Sigmoid colon (tissue), 7 donors: ENCODE measurements around the gene ARL5A. TPM values are rescaled to one million over a fixed set of nuclear protein-coding genes. Genes with fewer than 3 reads are reported as not detected.

Experiments used
- DNase-seq: peaks from one replicate; pipeline ENCODE4 v3.0.0-alpha.2; 2019
- H3K27ac ChIP-seq, 4 donors: fragments of 200-600 bp; sonication (generic); one replicate each; pipeline ENCODE4 v1.5.1; 2016 to 2019; ENCODE audit warnings: mild to moderate bottlenecking in 1 of 4
- H3K27me3 ChIP-seq, 3 donors: fragments of 200-600 bp; sonication (generic); one replicate each; pipeline ENCODE4 v1.5.1; 2019; ENCODE audit warnings: mild to moderate bottlenecking in 1 of 3
- H3K36me3 ChIP-seq, 4 donors: fragments of 200-600 bp; sonication (generic); one replicate each; pipeline ENCODE4 v1.5.1; 2016 to 2019
- H3K4me1 ChIP-seq, 4 donors: fragments of 200-600 bp; sonication (generic); one replicate each; pipeline ENCODE4 v1.5.1; 2017 to 2019
- H3K4me3 ChIP-seq, 4 donors: fragments of 200-600 bp; sonication (generic); one replicate each; pipeline ENCODE4 v1.5.1; 2017 to 2019; ENCODE audit warnings: mild to moderate bottlenecking in 2 of 4, moderate library complexity in 1 of 4
- H3K9me3 ChIP-seq, 4 donors: fragments of 200-600 bp in 3 of 4; sonication (generic) in 3 of 4; one replicate each; pipeline versions ENCODE4 v1.5.1 to v1.6.1; 2013 to 2019
- EP300 ChIP-seq, 4 donors: sonication (generic); formaldehyde crosslinking; IDR thresholded peaks; one replicate each; pipeline ENCODE4 v1.6.1; 2017; ENCODE audit warnings: antibody characterized with exemption in 4 of 4
- POLR2A ChIP-seq, 2 donors: fragments of 450-650 bp; IDR thresholded peaks; one replicate each; pipeline ENCODE4 v1.6.1; 2016; ENCODE audit warnings: antibody characterized with exemption in 2 of 2, mild to moderate bottlenecking in 2 of 2, moderate library complexity in 2 of 2
- POLR2AphosphoS5 ChIP-seq, 4 donors: sonication (generic); formaldehyde crosslinking; IDR thresholded peaks; one replicate each; pipeline ENCODE4 v1.6.1; 2017; ENCODE audit warnings: antibody characterized with exemption in 4 of 4
- WGBS, 2 donors: extraction: QIAGEN DNeasy Blood & Tissue Kit; methylation state at CpG; one replicate each; pipeline ENCODE4 v1.1.7; 2013; 5-methylcytosine and 5-hydroxymethylcytosine counted together
- intact Hi-C: fragments of 100-400 bp; cut with DNase I; formaldehyde crosslinking; loops from one replicate; pipeline ENCODE4 v1.15.1; 2023
- polyA plus RNA-seq, 3 donors: library from polyadenylated mRNA; stranded (reverse); fragments of 200-250 nt; gene quantifications; one replicate each; pipeline ENCODE4 v1.2.3, GENCODE V29; 2013
- total RNA-seq, 4 donors: library from RNA; depleted of rRNA; stranded (reverse); fragments of >200 nt; gene quantifications; one replicate each; pipeline ENCODE4 v1.1.0, GENCODE V29; 2016
- TF ChIP-seq, protein P1 (sequence below), 4 experiments: fragments of 450-650 bp in 3 of 4; fragments of 200-600 bp in 1 of 4; IDR thresholded peaks; one replicate each; pipeline ENCODE4 v1.5.1; 2016 to 2019; ENCODE audit warnings: antibody characterized with exemption in 4 of 4, mild to moderate bottlenecking in 3 of 4, moderate library complexity in 2 of 4
- donor health status: healthy with polysubstance abuse.
- donor health status: Bipolar disorder and iron deficiency.
- donor health status: healthy.

Gene ARL5A
- total and polyA plus RNA-seq, 7 donors, result 12.7 to 46.4 (median 41.3) TPM

DNA sequence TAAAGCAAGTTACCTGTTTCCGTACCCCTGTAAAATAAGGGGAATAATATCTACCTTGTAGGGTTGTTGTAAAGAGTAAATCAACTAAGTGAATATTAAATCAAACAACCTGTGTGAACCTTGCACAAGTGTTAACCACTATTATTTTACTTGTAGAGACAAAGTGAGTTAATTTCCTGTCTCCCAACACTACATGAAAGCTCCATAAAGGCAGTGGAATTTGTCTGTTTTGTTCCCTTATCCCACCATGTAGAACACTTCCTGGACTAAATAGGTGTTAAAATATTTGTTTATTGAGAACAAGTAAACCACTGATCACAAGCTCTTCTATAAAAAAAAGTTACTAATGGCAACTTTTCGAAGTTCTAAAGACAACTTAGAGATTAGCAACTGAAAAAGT lies 3.3 kb downstream of the ARL5A start:
- TF ChIP-seq POLR2A (IDR thresholded peaks at IDR 0.05), result no peak
- TF ChIP-seq, protein P1, sequence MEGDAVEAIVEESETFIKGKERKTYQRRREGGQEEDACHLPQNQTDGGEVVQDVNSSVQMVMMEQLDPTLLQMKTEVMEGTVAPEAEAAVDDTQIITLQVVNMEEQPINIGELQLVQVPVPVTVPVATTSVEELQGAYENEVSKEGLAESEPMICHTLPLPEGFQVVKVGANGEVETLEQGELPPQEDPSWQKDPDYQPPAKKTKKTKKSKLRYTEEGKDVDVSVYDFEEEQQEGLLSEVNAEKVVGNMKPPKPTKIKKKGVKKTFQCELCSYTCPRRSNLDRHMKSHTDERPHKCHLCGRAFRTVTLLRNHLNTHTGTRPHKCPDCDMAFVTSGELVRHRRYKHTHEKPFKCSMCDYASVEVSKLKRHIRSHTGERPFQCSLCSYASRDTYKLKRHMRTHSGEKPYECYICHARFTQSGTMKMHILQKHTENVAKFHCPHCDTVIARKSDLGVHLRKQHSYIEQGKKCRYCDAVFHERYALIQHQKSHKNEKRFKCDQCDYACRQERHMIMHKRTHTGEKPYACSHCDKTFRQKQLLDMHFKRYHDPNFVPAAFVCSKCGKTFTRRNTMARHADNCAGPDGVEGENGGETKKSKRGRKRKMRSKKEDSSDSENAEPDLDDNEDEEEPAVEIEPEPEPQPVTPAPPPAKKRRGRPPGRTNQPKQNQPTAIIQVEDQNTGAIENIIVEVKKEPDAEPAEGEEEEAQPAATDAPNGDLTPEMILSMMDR (IDR thresholded peaks at IDR 0.05), result no peak
- TF ChIP-seq POLR2AphosphoS5 (IDR thresholded peaks at IDR 0.05), result no peak
- no peak for TF ChIP-seq EP300 (IDR thresholded peaks at IDR 0.05)
- H3K4me3 ChIP-seq, result no peak overlapping the region
- intact Hi-C loops, result loop anchor here (5.0 kb wide), 1 partner anchor 53 kb away; no protein-coding TSS in a partner anchor
- no peaks in the 10 kb centered on the region for H3K27me3 ChIP-seq
- no peaks in the 10 kb centered on the region for H3K36me3 ChIP-seq
- no peak overlapping the region for H3K27ac ChIP-seq
- H3K4me1 ChIP-seq, result peaks cover 0 to 43% (median 29%) of the 10 kb centered on the region in 4 donors
- no peak for DNase-seq
- H3K9me3 ChIP-seq, result no peaks in the 10 kb centered on the region
- 73 to 80% methylated on average over 2 of the region's 2 CpGs for WGBS, 2 donors

DNA sequence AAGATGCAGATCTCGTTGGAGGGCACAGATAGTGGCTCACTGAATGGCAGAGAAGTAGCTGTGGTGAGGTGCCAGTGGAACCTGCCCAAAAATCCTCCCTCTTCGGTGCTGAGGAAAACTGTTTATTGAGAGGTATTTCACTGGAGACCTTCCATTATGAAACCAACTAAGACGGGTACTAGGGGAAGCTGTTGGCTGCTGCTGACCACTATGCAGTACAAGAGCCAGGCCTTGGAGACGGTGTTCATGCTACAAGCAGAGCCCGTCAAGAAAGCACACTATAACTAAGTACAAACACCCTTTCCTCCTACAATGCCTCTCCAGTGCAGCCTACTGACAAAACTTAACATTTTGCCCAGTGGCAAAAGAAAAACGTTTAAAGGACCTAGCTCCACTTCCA lies 4.6 kb downstream of the ARL5A start:
- H3K27me3 ChIP-seq, result no peaks in the 10 kb centered on the region
- no peak overlapping the region for H3K27ac ChIP-seq
- no peaks in the 10 kb centered on the region for H3K36me3 ChIP-seq
- 73 to 76% methylated on average over 6 of the region's 6 CpGs for WGBS, 2 donors
- intact Hi-C loops, result no loop called here
- no peak for DNase-seq
- H3K4me3 ChIP-seq, result no peak overlapping the region
- TF ChIP-seq EP300 (IDR thresholded peaks at IDR 0.05) (no peak), POLR2A (IDR thresholded peaks at IDR 0.05) (no peak), POLR2AphosphoS5 (IDR thresholded peaks at IDR 0.05) (no peak)
- TF ChIP-seq, protein P1 (IDR thresholded peaks at IDR 0.05), result no peak
- H3K9me3 ChIP-seq, result no peaks in the 10 kb centered on the region
- peaks cover 0 to 39% (median 27%) of the 10 kb centered on the region in 4 donors for H3K4me1 ChIP-seq

DNA sequence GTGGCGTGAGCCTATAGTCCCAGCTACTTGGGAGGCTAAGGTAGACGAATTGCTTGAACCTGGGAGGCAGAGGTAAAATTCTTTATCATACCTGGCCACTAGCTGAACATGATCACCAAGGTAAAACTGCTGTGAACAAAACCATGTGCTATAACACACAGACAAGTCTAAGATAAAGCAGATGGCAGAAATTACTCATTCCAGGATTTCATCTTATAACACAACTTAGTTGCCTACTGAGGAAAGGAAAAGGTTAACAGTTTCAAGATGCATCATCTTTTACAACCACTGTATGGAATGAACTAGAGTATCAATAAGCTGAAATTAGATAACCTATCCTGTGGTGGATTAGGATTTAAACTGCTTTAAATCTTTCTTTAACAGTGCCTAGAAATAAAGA lies 8.3 kb downstream of the ARL5A start:
- Histone ChIP-seq H3K4me3 (no peak overlapping the region), H3K36me3 (no peaks in the 10 kb centered on the region), H3K4me1 (peaks cover 0 to 26% (median 16%) of the 10 kb centered on the region in 4 donors), H3K27ac (no peak overlapping the region), H3K9me3 (no peaks in the 10 kb centered on the region), H3K27me3 (no peaks in the 10 kb centered on the region)
- intact Hi-C loops, result no loop called here
- no peak for TF ChIP-seq EP300 (IDR thresholded peaks at IDR 0.05)
- TF ChIP-seq, protein P1 (IDR thresholded peaks at IDR 0.05), result no peak
- no peak for TF ChIP-seq POLR2AphosphoS5 (IDR thresholded peaks at IDR 0.05)
- TF ChIP-seq POLR2A (IDR thresholded peaks at IDR 0.05), result no peak
- no peak for DNase-seq
- 88 to 95% methylated on average over 2 of the region's 2 CpGs for WGBS, 2 donors

DNA sequence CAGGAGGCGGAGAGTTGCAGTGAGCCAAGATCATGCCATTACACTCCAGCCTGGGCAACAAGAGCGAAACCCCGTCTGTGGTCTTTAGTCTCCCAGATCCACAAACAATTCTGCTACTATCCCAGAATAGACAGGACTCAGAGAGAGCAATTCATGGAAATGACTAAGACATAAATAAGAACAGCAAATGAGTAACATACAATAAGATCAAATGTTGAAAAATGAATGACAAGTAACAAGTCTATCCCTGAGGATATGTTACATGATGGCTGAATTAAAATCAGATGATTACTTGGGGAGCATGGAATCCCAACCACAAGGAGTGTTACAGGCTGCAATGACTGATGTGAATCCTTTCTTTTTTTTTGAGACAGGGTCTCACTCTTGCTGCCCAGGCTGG lies 10.3 kb downstream of the ARL5A start:
- WGBS, 2 donors, result 98 to 100% methylated on average over 3 of the region's 3 CpGs
- TF ChIP-seq POLR2AphosphoS5 (IDR thresholded peaks at IDR 0.05), result no peak
- intact Hi-C loops, result no loop called here
- H3K4me3 ChIP-seq, result no peak overlapping the region
- no peaks in the 10 kb centered on the region for H3K9me3 ChIP-seq
- no peaks in the 10 kb centered on the region for H3K27me3 ChIP-seq
- no peak overlapping the region for H3K27ac ChIP-seq
- DNase-seq, result no peak
- H3K36me3 ChIP-seq, result peaks cover 0 to 20% (median 0%) of the 10 kb centered on the region in 4 donors
- peaks cover 0 to 7% (median 2%) of the 10 kb centered on the region in 4 donors for H3K4me1 ChIP-seq

DNA sequence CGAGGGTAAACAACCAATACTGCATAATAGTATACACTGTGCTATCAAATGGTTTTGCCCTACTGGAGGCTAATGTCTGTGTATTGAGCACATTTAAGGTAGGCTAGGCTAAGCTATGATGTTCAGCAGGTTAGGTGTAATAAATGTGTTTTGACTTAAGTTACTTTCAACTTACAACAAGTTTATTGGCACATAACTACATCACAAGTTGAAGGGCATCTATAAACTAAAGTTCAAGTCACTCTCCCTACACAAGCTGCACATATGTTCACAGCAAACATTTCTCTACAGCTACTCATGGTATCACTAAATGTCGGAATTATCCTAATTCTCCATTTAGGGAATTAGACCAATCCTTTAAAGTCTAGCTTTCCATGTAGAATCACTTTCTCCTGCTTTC lies 11.4 kb downstream of the ARL5A start:
- intact Hi-C loops, result no loop called here
- no peak overlapping the region for H3K4me3 ChIP-seq
- H3K4me1 ChIP-seq, result peaks cover 0 to 7% (median 2%) of the 10 kb centered on the region in 4 donors
- H3K9me3 ChIP-seq, result no peaks in the 10 kb centered on the region
- no peak for DNase-seq
- H3K27me3 ChIP-seq, result no peaks in the 10 kb centered on the region
- 66 to 87% methylated on average over 2 of the region's 2 CpGs for WGBS, 2 donors
- H3K36me3 ChIP-seq, result peaks cover 0 to 31% (median under 1%) of the 10 kb centered on the region in 4 donors
- no peak for TF ChIP-seq POLR2AphosphoS5 (IDR thresholded peaks at IDR 0.05)
- no peak for TF ChIP-seq EP300 (IDR thresholded peaks at IDR 0.05)
- TF ChIP-seq, protein P1 (IDR thresholded peaks at IDR 0.05), result no peak
- no peak for TF ChIP-seq POLR2A (IDR thresholded peaks at IDR 0.05)
- H3K27ac ChIP-seq, result no peak overlapping the region
